Trophoblast cell (in vitro differentiated cells and primary cell): ENCODE data around the gene GOLGA6B.
"Not testable (repeated sequence)": the region's sequence is repeated elsewhere in the genome, so short reads cannot be mapped to it uniquely, and the experiment has no call there.

ENCODE experiments used
- DNase-seq, 2 donors: peaks; one replicate each; pipeline ENCODE4 v3.0.0-alpha.2; 2016
- H2AFZ ChIP-seq: 2 replicates; pipeline ENCODE4 v1.6.1; 2013; ENCODE audit warnings: low read length, moderate library complexity, mild to moderate bottlenecking; ENCODE audit not compliant: insufficient read depth, poor library complexity
- H2AK5ac ChIP-seq: 2 replicates; pipeline ENCODE4 v1.6.1; 2013; ENCODE audit warnings: mild to moderate bottlenecking, low read length
- H2BK120ac ChIP-seq: 2 replicates; pipeline ENCODE4 v1.6.1; 2013; ENCODE audit warnings: low read length, mild to moderate bottlenecking, moderate library complexity; ENCODE audit not compliant: insufficient read depth, poor library complexity
- H2BK12ac ChIP-seq: 2 replicates; pipeline ENCODE4 v1.6.1; 2013; ENCODE audit warnings: mild to moderate bottlenecking, low read length, moderate library complexity
- H2BK5ac ChIP-seq: 2 replicates; pipeline ENCODE4 v1.6.1; 2013; ENCODE audit warnings: low read length, low read depth, moderate library complexity, mild to moderate bottlenecking; ENCODE audit not compliant: poor library complexity
- H3K14ac ChIP-seq: 2 replicates; pipeline ENCODE4 v1.6.1; 2013; ENCODE audit warnings: mild to moderate bottlenecking, low read length
- H3K18ac ChIP-seq: 2 replicates; pipeline ENCODE4 v1.6.1; 2013; ENCODE audit warnings: mild to moderate bottlenecking, low read length
- H3K23ac ChIP-seq: 2 replicates; pipeline ENCODE4 v1.6.1; 2013; ENCODE audit warnings: low read length
- H3K27ac ChIP-seq: 2 replicates; pipeline ENCODE4 v1.5.1; 2013; ENCODE audit warnings: low read depth, mild to moderate bottlenecking, inconsistent platforms, low read length, moderate library complexity
- H3K27me3 ChIP-seq: 2 replicates; pipeline ENCODE4 v1.6.1; 2013; ENCODE audit warnings: inconsistent platforms, mild to moderate bottlenecking, low read length, moderate library complexity; ENCODE audit not compliant: insufficient read depth
- H3K36me3 ChIP-seq, 2 experiments: 1 replicate in 1 of 2; 2 replicates in 1 of 2; pipeline ENCODE4 v1.6.1; 2013; ENCODE audit warnings: low read length in 2 of 2, mild to moderate bottlenecking in 2 of 2, moderate library complexity in 1 of 2; ENCODE audit not compliant: insufficient read depth in 2 of 2, control insufficient read depth in 1 of 2
- H3K4ac ChIP-seq: 2 replicates; pipeline ENCODE4 v1.6.1; 2013; ENCODE audit warnings: low read depth, mild to moderate bottlenecking, low read length, moderate library complexity
- H3K4me1 ChIP-seq, 2 experiments: 1 replicate in 1 of 2; 2 replicates in 1 of 2; pipeline ENCODE4 v1.6.1; 2013; ENCODE audit warnings: low read length in 2 of 2, mild to moderate bottlenecking in 2 of 2, moderate library complexity in 1 of 2; ENCODE audit not compliant: insufficient read depth in 2 of 2, control insufficient read depth in 1 of 2
- H3K4me2 ChIP-seq: 2 replicates; pipeline ENCODE4 v1.6.1; 2013; ENCODE audit warnings: inconsistent platforms, mild to moderate bottlenecking, low read length, moderate library complexity
- H3K4me3 ChIP-seq: 2 replicates; pipeline ENCODE4 v1.5.1; 2013; ENCODE audit warnings: mild to moderate bottlenecking, low read depth, low read length, inconsistent platforms
- H3K79me1 ChIP-seq: one replicate; pipeline ENCODE4 v1.6.1; 2013; ENCODE audit warnings: low read length
- H3K79me2 ChIP-seq: 2 replicates; pipeline ENCODE4 v1.6.1; 2013; ENCODE audit warnings: low read length, mild to moderate bottlenecking; ENCODE audit not compliant: control insufficient read depth, insufficient read depth, poor library complexity
- H3K9ac ChIP-seq: 2 replicates; pipeline ENCODE4 v1.6.1; 2013; ENCODE audit warnings: mild to moderate bottlenecking, low read length
- H3K9me3 ChIP-seq: 2 replicates; pipeline ENCODE4 v1.6.1; 2013; ENCODE audit warnings: low read depth, mild to moderate bottlenecking, control low read depth, inconsistent platforms, low read length; ENCODE audit not compliant: insufficient read depth
- H4K12ac ChIP-seq: 2 replicates; pipeline ENCODE4 v1.6.1; 2013; ENCODE audit warnings: low read depth, mild to moderate bottlenecking, low read length, moderate library complexity
- H4K8ac ChIP-seq: 2 replicates; pipeline ENCODE4 v1.6.1; 2013; ENCODE audit warnings: low read depth, mild to moderate bottlenecking, low read length, moderate library complexity
- H4K91ac ChIP-seq: one replicate; pipeline ENCODE4 v1.6.1; 2013; ENCODE audit warnings: low read depth, mild to moderate bottlenecking, low read length, moderate library complexity
- WGBS: extraction: QIAGEN DNeasy Blood & Tissue Kit; methylation state at CpG from one replicate; pipeline ENCODE4 v1.1.7; 2013; ENCODE audit warnings: missing lambda C conversion rate; ENCODE audit not compliant: insufficient read length, insufficient coverage; ENCODE audit errors: extremely low coverage; 5-methylcytosine and 5-hydroxymethylcytosine counted together

Gene GOLGA6B

GRCh38 chr15:72656014-72656413, 1.5 kb downstream of the GOLGA6B start:
- H2BK12ac ChIP-seq, H2AFZ ChIP-seq, H3K4me3 ChIP-seq, H3K9me3 ChIP-seq, H2BK5ac ChIP-seq, H3K36me3 ChIP-seq, H3K4me2 ChIP-seq, H4K8ac ChIP-seq, H3K23ac ChIP-seq, H2BK120ac ChIP-seq, H4K12ac ChIP-seq, H3K14ac ChIP-seq, H3K18ac ChIP-seq, H3K79me1 ChIP-seq, H2AK5ac ChIP-seq, H3K9ac ChIP-seq, DNase-seq, H4K91ac ChIP-seq, H3K27me3 ChIP-seq, H3K79me2 ChIP-seq, H3K4me1 ChIP-seq, H3K4ac ChIP-seq, H3K27ac ChIP-seq: not testable (repeated sequence)
- no CpG with 5 or more reads among the region's 3 CpGs for WGBS

- H3K27ac ChIP-seq, H3K79me2 ChIP-seq, H3K9ac ChIP-seq, H3K4me1 ChIP-seq, H3K4ac ChIP-seq, H2BK5ac ChIP-seq, H3K36me3 ChIP-seq, H3K14ac ChIP-seq, H3K27me3 ChIP-seq, H3K23ac ChIP-seq, H3K4me2 ChIP-seq, DNase-seq, H2AFZ ChIP-seq, H3K4me3 ChIP-seq, H3K18ac ChIP-seq, H2BK120ac ChIP-seq, H4K12ac ChIP-seq, H3K9me3 ChIP-seq, H2BK12ac ChIP-seq, H2AK5ac ChIP-seq, H4K8ac ChIP-seq, H4K91ac ChIP-seq, H3K79me1 ChIP-seq: not testable (repeated sequence)
- WGBS = no CpG with 5 or more reads among the region's 10 CpGs
Measured at GRCh38 chr15:72661081-72661480, 6.6 kb downstream of the GOLGA6B start.

- H2BK5ac ChIP-seq, H3K18ac ChIP-seq, H4K91ac ChIP-seq, H3K9ac ChIP-seq, H3K27me3 ChIP-seq, DNase-seq, H3K4me3 ChIP-seq, H3K4ac ChIP-seq, H3K4me1 ChIP-seq, H3K9me3 ChIP-seq, H3K23ac ChIP-seq, H3K4me2 ChIP-seq, H4K8ac ChIP-seq, H2AFZ ChIP-seq, H2BK120ac ChIP-seq, H3K36me3 ChIP-seq, H3K27ac ChIP-seq, H3K14ac ChIP-seq, H2AK5ac ChIP-seq, H2BK12ac ChIP-seq, H3K79me2 ChIP-seq, H3K79me1 ChIP-seq, H4K12ac ChIP-seq: not testable (repeated sequence)
- no CpG with 5 or more reads among the region's 8 CpGs for WGBS
Measured at GRCh38 chr15:72663931-72664330, 9.4 kb downstream of the GOLGA6B start.

- H3K79me1 ChIP-seq, H4K91ac ChIP-seq, H2BK5ac ChIP-seq, H3K9ac ChIP-seq, H3K4ac ChIP-seq, H3K27ac ChIP-seq, H2AFZ ChIP-seq, H3K79me2 ChIP-seq, H4K12ac ChIP-seq, H3K14ac ChIP-seq, H3K4me3 ChIP-seq, H3K9me3 ChIP-seq, DNase-seq, H3K27me3 ChIP-seq, H3K18ac ChIP-seq, H3K4me2 ChIP-seq, H3K23ac ChIP-seq, H2AK5ac ChIP-seq, H2BK12ac ChIP-seq, H3K36me3 ChIP-seq, H4K8ac ChIP-seq, H2BK120ac ChIP-seq, H3K4me1 ChIP-seq: not testable (repeated sequence)
- no CpG with 5 or more reads among the region's 11 CpGs for WGBS
Measured at GRCh38 chr15:72665706-72666105, 11.2 kb downstream of the GOLGA6B start.
